Gastrocnemius medialis (tissue), 4 donors: ENCODE results near the gene SART3.

Experiments used
- CTCF ChIP-seq, 5 experiments: fragments of 450-650 bp in 3 of 5; fragments of 200-600 bp in 2 of 5; sonication (generic) in 2 of 5; IDR thresholded peaks in 4 of 5; conservative IDR thresholded peaks in 1 of 5; 1 replicate in 4 of 5; 2 replicates in 1 of 5; pipeline ENCODE4 v1.5.1; 2016 to 2019; ENCODE audit warnings: antibody characterized with exemption in 5 of 5, mild to moderate bottlenecking in 3 of 5, moderate library complexity in 3 of 5
- POLR2A ChIP-seq, 2 donors: fragments of 450-650 bp; IDR thresholded peaks; one replicate each; pipeline ENCODE4 v1.6.1; 2017; ENCODE audit warnings: antibody characterized with exemption in 2 of 2, mild to moderate bottlenecking in 2 of 2, moderate library complexity in 2 of 2

- no peak for TF ChIP-seq CTCF (IDR thresholded peaks at IDR 0.05 in 4 of 5, conservative IDR thresholded peaks at IDR 0.05 in 1 of 5)
- no peak for TF ChIP-seq POLR2A (IDR thresholded peaks at IDR 0.05)
These were observed 16.5 kb upstream of the SART3 start for GRCh38 chr12:108577458-108577857.
